Ammon's horn (tissue), 1 donor: ENCODE results near the gene SIAH3.
A peak's percentile ranks its signal among the peaks of the same experiment; 100 is the strongest.
"Not testable (repeated sequence)": the region's sequence is repeated elsewhere in the genome, so short reads cannot be mapped to it uniquely, and the experiment has no call there.

ENCODE experiments used
- DNase-seq: peaks from one replicate; pipeline ENCODE4 v3.0.0-alpha.2; 2016; ENCODE audit warnings: low spot score

SIAH3 gene

GRCh38 chr13:45783346-45784043, 68.1 kb downstream of the SIAH3 start:
- no peak for DNase-seq

GRCh38 chr13:45782327-45783045, 69.1 kb downstream of the SIAH3 start:
- DNase-seq: no peak

- DNase-seq: no peak
Observed at GRCh38 chr13:45781553-45782326, 69.8 kb downstream of the SIAH3 start.

DNA sequence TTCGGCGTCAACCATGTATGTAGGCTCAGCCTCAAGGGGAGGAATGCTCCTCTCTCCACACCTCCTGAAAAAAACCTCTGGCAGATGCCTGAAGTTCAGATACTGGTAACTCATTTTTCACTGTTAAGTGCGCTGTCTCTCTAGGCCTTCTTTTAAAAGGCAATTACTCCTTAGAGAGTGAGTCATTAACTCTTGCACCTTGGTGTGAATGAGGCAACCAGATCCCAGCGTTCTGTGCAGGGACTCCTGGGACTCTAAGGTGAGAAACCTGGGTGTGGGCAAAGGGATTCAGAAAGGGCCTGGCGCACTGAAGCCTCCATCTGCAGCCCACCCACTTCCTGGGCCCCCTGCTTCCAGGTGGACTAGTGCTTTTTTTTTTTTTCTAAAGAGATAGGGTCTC, 71.7 kb downstream of the SIAH3 start:
- no peak for DNase-seq

- no peak for DNase-seq
Observed at GRCh38 chr13:45778882-45779281, 72.7 kb downstream of the SIAH3 start.

DNA sequence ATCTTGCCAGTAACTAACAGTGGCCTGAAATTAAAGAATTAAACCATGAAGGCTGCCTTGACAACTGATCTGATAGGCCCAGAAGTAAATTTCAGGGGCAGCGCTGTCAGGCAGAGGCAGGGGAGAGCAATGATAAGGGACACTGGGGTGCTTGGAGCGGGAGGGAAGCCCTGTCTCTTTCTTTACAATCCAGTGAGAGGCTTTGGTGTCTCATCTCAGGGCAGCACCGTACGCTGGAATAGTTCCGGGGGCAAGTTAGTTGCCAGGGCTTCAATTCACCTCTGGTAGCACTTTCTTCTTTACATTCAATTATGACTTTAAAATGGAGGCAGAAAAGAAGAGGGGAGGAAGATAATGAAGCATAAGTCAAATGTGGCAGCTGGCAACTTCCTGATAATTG, 74.8 kb downstream of the SIAH3 start:
- DNase-seq: no peak

DNA sequence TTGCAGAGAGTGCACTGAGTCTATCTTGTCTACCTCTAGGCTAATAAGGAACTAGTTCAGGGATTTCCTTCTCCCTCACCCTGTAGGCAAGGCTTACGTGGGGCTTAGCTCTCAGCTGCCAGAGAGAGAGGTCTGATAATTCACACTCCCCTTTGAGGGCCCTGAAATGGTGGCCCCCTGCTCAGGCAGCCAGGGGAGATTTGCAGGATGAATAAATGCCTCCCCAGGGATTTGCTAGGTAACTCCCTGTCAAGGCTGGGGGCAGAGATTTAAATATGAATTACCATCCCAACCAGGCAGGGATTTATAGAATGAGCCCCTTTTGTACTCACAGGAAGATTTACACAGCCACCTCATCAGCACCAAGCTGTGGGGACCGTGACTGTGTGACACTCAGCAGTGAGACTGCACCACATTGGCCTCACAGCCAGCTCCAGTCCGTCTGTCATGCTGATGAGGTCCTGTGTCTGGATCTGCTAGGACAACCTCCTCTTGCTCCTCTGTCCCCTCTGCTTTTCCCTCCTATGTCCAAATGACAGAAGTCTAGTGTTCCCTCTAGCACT, 76.1 kb downstream of the SIAH3 start:
- DNase-seq: no peak

GRCh38 chr13:45773944-45774343, 77.6 kb downstream of the SIAH3 start:
- DNase-seq: no peak

DNA sequence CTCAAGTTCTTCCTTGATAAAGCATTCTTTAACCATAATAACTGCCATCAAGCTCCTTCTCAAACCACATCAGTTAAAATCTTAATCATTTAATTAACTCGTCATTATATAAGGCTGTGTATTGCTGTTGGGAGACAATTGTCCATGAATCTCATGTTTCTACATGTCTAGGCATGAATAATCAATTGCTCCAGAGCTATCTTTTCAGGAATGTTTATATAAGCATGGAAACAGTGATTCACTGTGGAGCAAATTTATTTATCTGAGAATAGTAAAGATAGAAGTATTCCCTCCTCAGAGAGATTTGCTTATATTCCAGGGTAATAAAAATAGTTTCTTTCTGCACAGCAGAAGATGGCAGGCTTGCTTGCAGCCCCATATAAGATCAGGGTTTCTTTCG, 78.3 kb downstream of the SIAH3 start:
- DNase-seq: no peak

- DNase-seq: no peak
Observed at GRCh38 chr13:45770886-45771285, 80.7 kb downstream of the SIAH3 start.

DNA sequence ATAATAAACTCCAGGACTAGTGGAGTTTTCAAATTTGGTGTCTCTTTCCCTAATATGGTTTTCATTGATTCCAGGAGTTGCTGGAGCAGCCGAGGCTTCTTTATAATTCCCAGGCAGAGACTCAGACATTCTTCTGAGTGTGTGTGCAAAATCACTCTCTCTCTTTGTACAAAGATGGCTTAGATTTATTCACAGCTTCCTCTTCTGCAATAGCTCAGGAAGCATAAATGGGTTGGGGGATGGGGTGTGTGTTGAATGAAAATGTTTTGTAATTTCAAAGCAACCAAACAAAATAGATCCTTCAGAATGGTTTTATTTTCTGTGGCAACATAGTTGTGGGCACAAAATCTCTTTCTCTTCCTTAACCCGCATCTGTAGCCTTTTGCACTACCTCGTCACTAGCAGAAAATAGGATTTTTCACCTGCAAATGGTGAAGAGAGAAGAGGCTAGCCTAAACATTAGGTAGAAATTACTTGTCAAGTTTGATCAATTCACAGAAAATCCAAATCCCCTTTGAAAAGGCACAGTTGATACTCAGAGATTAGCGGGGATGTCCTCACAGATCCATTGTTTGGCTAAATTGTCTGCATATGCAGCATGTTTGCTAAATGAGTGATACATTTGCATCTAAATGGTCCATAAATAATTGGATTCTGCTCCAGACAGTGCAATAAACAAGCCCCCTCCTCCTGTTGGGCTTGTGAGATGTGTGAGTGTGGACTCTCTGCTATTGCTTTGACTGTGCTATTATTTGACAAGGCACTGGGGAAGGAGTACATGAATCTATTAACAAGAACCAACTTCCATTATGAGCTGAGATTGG, 82.7 kb downstream of the SIAH3 start:
- no peak for DNase-seq

DNA sequence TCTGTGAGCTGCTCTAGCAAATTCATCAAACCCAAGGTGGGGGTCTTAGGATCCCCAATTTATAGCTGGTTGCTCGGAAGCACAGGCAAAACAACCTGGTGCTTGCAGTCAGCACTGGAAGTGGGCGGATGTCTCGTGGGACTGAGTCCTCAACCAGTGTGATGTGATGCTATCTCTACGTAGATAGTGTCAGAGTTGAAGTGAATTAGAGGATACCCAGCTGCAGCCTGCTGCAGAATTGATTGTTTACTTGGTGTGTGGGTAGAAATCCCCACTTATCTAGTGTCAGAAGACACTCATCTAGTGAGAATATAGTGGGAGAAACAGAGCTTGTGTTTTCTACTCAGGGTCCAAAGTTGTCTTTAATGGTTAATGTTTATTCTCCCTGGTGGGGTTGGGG, 86.1 kb downstream of the SIAH3 start:
- no peak for DNase-seq

DNA sequence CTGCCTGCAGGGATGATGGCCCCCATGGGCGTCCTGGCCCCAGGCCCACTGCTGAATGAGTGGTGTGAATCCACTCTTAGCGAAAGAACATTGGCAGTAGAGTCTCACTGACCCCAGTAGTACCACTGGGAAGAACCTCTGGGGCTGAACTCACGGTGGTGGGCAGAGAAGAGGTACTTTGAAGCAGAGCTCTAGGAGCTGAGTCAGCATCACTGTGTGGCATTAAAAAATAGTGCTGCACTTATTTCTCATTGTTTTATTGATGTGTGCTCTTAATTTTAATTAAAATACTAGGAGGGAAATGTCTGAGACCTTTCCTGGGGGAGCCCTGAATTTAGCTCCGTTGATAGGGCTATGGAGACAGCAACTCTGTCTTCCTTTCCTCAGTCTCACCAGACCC, 88.1 kb downstream of the SIAH3 start:
- no peak for DNase-seq

DNA sequence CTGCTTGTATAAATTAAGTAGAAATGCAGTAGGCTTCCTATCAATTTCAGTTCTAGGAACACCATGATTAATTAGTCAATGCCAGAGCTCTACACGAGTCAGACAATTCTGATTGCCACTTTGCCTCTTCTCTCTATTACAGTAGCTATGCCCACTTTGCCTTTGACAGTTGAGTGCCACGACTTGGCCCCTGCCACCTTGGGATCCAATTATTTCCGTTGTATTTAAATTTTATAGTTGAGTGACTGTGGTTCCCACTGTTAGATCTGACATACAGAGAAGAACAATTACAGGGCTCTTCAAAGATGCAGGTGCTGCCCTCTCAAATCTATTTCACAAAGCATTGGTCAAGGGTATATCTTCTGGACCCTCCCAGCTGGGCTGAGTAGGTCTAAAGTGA, 94.0 kb downstream of the SIAH3 start:
- DNase-seq: not testable (repeated sequence)

DNA sequence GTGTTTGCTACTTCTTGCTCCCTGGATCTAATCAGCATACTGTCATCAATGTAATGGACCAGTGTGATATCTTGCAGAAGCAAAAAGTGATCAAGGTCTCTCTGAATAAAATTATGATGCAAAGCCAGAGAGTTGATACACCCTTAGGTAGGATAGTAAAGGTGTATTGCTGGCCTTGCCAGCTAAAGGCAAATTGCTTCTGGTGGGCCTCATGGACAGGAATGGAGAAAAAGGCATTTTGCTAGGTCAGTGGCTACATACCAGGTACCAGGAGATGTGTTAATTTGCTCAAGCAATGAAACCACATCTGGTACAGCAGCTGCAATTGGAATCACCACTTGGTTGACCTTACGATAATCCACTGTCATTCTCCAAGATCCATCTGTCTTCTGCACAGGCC, 95.1 kb downstream of the SIAH3 start:
- DNase-seq: not testable (repeated sequence)

DNA sequence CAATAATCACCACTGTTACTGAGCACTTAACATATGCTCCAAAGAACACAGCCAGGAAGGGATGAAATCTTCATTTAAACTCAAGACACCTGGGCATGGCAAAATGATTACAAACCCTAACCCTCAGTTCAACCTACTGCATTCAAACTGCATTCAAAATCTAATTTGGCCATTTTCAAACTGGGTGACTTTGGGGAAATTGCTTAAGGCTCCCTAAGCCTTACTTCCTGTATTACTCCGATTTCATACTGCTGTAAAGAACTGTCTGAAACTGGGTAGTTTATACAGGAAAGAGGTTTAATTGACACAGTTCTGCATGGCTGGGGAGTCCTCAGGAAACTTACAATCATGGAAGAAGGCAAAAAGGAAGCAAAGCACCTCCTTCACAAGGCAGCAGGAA, 99.0 kb downstream of the SIAH3 start:
- no peak for DNase-seq

- no peak for DNase-seq
Observed at GRCh38 chr13:45751885-45752284, 99.7 kb downstream of the SIAH3 start.

DNA sequence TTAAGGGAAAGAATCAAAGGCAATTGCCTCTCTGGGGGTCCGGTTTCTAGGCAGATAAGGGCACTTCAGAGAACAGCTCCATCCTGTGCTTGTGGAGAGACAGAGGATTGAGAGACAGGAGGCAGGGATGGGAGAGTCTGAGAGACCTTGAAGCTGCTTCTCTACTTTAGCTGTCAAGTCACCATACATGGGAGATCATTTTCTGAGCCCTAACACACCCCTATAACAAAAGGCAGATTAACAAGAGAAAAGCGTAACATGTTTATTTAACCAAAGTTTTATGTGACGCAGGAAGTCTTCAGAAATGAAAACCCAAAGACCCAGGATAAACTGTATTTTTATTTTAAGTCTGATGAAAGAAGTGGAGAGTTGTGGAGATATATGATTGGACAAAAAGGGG, 101.0 kb downstream of the SIAH3 start:
- no peak for DNase-seq

DNA sequence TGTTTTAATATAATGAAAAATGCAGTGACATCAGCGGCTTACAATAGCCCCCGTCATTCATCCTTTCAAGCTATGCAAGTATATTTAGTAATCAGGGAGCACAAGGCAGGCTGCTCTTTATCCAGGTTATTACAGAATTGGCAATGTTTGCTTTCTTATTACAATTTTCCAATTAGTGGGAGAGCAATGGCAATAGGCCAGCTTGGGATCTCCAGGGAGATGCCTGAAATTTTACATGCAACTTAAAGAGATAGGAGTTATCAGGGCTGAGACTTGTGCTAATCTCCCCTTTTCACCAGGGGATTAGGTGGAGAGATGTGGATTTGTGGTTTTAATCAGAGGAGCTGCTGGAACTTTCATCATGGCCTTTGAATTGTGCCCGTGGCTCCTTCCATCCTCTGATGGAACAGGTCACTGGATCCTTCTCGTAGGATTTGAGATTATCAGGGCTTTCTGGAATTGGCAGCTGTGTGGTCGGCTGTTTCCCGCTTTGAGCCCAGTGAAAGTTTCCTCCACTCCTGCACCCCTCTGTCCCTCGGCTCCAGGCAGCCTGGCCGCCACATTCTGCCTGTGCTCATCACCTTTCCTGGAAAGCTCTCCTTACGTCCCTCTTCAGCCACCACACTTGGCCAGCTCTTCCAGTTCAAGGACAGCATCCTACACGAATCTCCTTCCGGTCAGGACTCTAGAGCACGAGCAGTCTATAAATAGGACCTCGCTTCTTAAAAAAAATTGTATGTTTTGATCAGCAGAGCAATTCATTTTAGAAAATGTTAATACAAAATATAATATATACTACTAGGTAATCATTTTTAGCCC, 102.4 kb downstream of the SIAH3 start:
- DNase-seq: no peak

- DNase-seq: peak; percentile 18
Observed at GRCh38 chr13:45747071-45747470, 104.5 kb downstream of the SIAH3 start.

DNA sequence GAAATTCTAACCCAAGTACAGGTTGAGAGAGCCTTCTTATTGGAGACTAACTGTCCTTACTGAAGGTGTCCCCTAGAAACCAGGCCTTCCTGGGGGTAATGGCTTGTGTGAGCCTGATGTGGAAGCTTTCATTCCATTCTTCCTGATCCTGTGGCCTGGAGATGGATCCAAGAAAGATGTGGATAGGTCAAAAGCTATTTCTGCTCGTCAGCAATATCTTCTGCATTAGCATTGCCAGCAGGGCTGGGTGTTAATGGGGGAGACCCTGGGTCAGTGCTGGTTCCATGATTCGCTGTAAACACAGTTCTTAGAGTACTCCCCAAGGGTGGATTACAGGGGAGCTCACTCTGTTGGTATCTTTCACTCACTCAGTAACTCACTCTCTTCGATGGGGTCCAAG, 106.6 kb downstream of the SIAH3 start:
- no peak for DNase-seq
